Erythroblast (primary cell): Measurements from ENCODE around the gene SLC38A9.

ENCODE experiments used
- GATA1 ChIP-seq: IDR thresholded peaks from 2 replicates; pipeline ENCODE4 v1.6.1; 2011; ENCODE audit warnings: low read depth, mild to moderate bottlenecking, control low read depth, low read length, moderate library complexity
- POLR2A ChIP-seq: IDR thresholded peaks from 2 replicates; pipeline ENCODE4 v1.6.1; 2011; ENCODE audit warnings: mild to moderate bottlenecking, low read length

DNA sequence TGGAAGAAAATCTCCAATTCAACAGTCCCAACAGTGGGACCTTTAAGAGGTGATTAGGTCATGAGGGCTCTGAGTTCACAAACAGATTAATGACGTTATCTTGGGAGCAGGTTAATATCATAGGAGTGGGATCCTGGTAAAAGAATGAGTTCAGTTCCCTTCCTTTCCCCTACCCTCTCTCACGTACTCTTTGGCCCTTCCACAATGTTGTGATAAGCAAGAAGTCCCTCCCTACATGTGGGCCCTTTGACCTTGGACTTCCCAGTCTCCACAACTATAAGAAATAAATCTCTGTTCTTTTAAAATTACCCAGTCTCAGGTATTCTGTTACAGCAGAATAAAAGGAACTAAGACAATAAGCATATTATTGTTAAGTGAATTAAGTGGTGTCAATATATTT lies 37.8 kb downstream of the SLC38A9 start:
- no peak for TF ChIP-seq POLR2A
- no peak for TF ChIP-seq GATA1
